ENCODE results near the gene SMYD3. TPM values are rescaled to one million over a fixed set of nuclear protein-coding genes. Genes with fewer than 3 reads are reported as not detected.
A peak's percentile ranks its signal among the peaks of the same experiment; 100 is the strongest.
"Not testable (repeated sequence)": the region's sequence is repeated elsewhere in the genome, so short reads cannot be mapped to it uniquely, and the experiment has no call there.

SMYD3 gene
- total and polyA plus RNA-seq, 2 donors (not counting 1 experiment from before 2014, with no cell fraction given): 9.7 to 37.2 TPM

GRCh38 chr1:246329900-246330299, 177.2 kb downstream of the SMYD3 start:
- no peak overlapping the region for H3K27ac Mint-ChIP-seq
- WGBS (ENCODE audit: insufficient coverage): no CpG with 5 or more reads among the region's 4 CpGs

GRCh38 chr1:246329292-246329691, 177.8 kb downstream of the SMYD3 start:
- H3K9me3 ChIP-seq (ENCODE audit: control extremely low read depth in 1 of 3, control insufficient read depth in 2 of 3, insufficient read depth in 1 of 3, low read length in 2 of 3); ATAC-seq (ENCODE audit: low read depth); H3K27me3 Mint-ChIP-seq; H3K36me3 ChIP-seq (replicated peaks in 1 of 2; ENCODE audit: control extremely low read depth in 1 of 2, control insufficient read depth in 1 of 2, extremely low read depth in 1 of 2, insufficient read depth in 2 of 2, low read length in 1 of 2); H3K9ac ChIP-seq (ENCODE audit: low read length); POLR2A ChIA-PET; H3K9me3 Mint-ChIP-seq (ENCODE audit: insufficient read depth); H3K27ac Mint-ChIP-seq; H3K27ac ChIP-seq (ENCODE audit: low read length in 2 of 2); CTCF ChIA-PET; H3K4me2 ChIP-seq (replicated peaks; ENCODE audit: low read depth, low read length, poor library complexity, severe bottlenecking); H3K4me3 ChIP-seq (ENCODE audit: control extremely low read depth in 1 of 5, extremely low read depth in 1 of 5, insufficient read depth in 1 of 5, low read depth in 2 of 5, low read length in 4 of 5); DNase-seq; H3K4me1 ChIP-seq (ENCODE audit: control insufficient read depth in 2 of 2, insufficient read depth in 2 of 2, low read length in 2 of 2); H4K20me1 ChIP-seq (ENCODE audit: control insufficient read depth, insufficient read depth, low read length, poor library complexity, severe bottlenecking); H2AFZ ChIP-seq (ENCODE audit: insufficient read depth, low read depth, low read length, poor library complexity, severe bottlenecking); H3K4me3 Mint-ChIP-seq; H3K79me2 ChIP-seq (ENCODE audit: control insufficient read depth, insufficient read depth, low read length); H3K27me3 ChIP-seq (replicated peaks in 1 of 4; ENCODE audit: control extremely low read depth in 1 of 4, control insufficient read depth in 3 of 4, insufficient read depth in 4 of 4, low read length in 3 of 4); intact Hi-C loops (cut with micrococcal nuclease): not testable (repeated sequence)
- H3K4me1 Mint-ChIP-seq: peaks cover 10% of the 10 kb centered on the region
- no CpG with 5 or more reads among the region's 1 CpG for WGBS (ENCODE audit: insufficient coverage)

More at GRCh38 chr1:246329900-246330299, 177.2 kb downstream of the SMYD3 start:
- peaks cover 10% of the 10 kb centered on the region for H3K4me1 Mint-ChIP-seq
- TF ChIP-seq, protein P1, sequence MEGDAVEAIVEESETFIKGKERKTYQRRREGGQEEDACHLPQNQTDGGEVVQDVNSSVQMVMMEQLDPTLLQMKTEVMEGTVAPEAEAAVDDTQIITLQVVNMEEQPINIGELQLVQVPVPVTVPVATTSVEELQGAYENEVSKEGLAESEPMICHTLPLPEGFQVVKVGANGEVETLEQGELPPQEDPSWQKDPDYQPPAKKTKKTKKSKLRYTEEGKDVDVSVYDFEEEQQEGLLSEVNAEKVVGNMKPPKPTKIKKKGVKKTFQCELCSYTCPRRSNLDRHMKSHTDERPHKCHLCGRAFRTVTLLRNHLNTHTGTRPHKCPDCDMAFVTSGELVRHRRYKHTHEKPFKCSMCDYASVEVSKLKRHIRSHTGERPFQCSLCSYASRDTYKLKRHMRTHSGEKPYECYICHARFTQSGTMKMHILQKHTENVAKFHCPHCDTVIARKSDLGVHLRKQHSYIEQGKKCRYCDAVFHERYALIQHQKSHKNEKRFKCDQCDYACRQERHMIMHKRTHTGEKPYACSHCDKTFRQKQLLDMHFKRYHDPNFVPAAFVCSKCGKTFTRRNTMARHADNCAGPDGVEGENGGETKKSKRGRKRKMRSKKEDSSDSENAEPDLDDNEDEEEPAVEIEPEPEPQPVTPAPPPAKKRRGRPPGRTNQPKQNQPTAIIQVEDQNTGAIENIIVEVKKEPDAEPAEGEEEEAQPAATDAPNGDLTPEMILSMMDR (IDR thresholded peaks at IDR 0.05): no peak
- no peaks in the 10 kb centered on the region for H3K9me3 Mint-ChIP-seq (ENCODE audit: insufficient read depth)
- peaks cover 0 to 3% of the 10 kb centered on the region in 2 experiments for H3K36me3 ChIP-seq (replicated peaks in 1 of 2; ENCODE audit: control extremely low read depth in 1 of 2, control insufficient read depth in 1 of 2, extremely low read depth in 1 of 2, insufficient read depth in 2 of 2, low read length in 1 of 2)
- no peak overlapping the region for H3K9ac ChIP-seq (ENCODE audit: low read length)
- H3K27me3 Mint-ChIP-seq: no peaks in the 10 kb centered on the region
- peaks cover 0 to 3% (median 2%) of the 10 kb centered on the region in 3 donors for H3K9me3 ChIP-seq (ENCODE audit: control extremely low read depth in 1 of 3, control insufficient read depth in 2 of 3, insufficient read depth in 1 of 3, low read length in 2 of 3)
- no peak overlapping the region for H3K4me2 ChIP-seq (replicated peaks; ENCODE audit: low read depth, low read length, poor library complexity, severe bottlenecking)
- no peaks in the 10 kb centered on the region for H3K79me2 ChIP-seq (ENCODE audit: control insufficient read depth, insufficient read depth, low read length)
- no peak overlapping the region for H3K27ac ChIP-seq (ENCODE audit: low read length in 2 of 2)
- intact Hi-C loops (cut with micrococcal nuclease): no loop called here
- no peaks in the 10 kb centered on the region for H4K20me1 ChIP-seq (ENCODE audit: control insufficient read depth, insufficient read depth, low read length, poor library complexity, severe bottlenecking)
- ChIA-PET POLR2A (no interaction called here), CTCF (no interaction called here)
- peak; percentile 6 for DNase-seq
- no peak overlapping the region for H3K4me3 ChIP-seq (ENCODE audit: control extremely low read depth in 1 of 5, extremely low read depth in 1 of 5, insufficient read depth in 1 of 5, low read depth in 2 of 5, low read length in 4 of 5)
- H3K27me3 ChIP-seq (replicated peaks in 1 of 4; ENCODE audit: control extremely low read depth in 1 of 4, control insufficient read depth in 3 of 4, insufficient read depth in 4 of 4, low read length in 3 of 4): no peaks in the 10 kb centered on the region
- ATAC-seq (ENCODE audit: low read depth): peak; percentile 53
- peak overlapping the region; percentile 5 for H3K4me3 Mint-ChIP-seq
- H3K4me1 ChIP-seq (ENCODE audit: control insufficient read depth in 2 of 2, insufficient read depth in 2 of 2, low read length in 2 of 2): no peaks in the 10 kb centered on the region
- H2AFZ ChIP-seq (ENCODE audit: insufficient read depth, low read depth, low read length, poor library complexity, severe bottlenecking): no peak overlapping the region
